Endodermal cell (in vitro differentiated cells): Measurements from ENCODE around the gene WASHC4. TPM values are rescaled to one million over a fixed set of nuclear protein-coding genes. Genes with fewer than 3 reads are reported as not detected.

Source experiments
- DNase-seq: peaks from one replicate; pipeline ENCODE4 v3.0.0-alpha.2; 2017
- H3K27ac ChIP-seq: 2 replicates; pipeline ENCODE4 v1.5.1; 2013; ENCODE audit warnings: mild to moderate bottlenecking, low read depth, low read length, moderate library complexity
- H3K27me3 ChIP-seq: 2 replicates; pipeline ENCODE4 v1.6.1; 2013; ENCODE audit warnings: mild to moderate bottlenecking, low read length, moderate library complexity; ENCODE audit not compliant: insufficient read depth, control insufficient read depth, poor library complexity, severe bottlenecking
- H3K36me3 ChIP-seq: 2 replicates; pipeline ENCODE4 v1.7.0; 2013; ENCODE audit warnings: mild to moderate bottlenecking, low read length, moderate library complexity; ENCODE audit not compliant: control insufficient read depth, insufficient read depth
- H3K4me1 ChIP-seq: one replicate; pipeline ENCODE4 v1.7.0; 2013; ENCODE audit warnings: low read length; ENCODE audit not compliant: control insufficient read depth, insufficient read depth
- H3K4me3 ChIP-seq: 2 replicates; pipeline ENCODE4 v1.5.1; 2013; ENCODE audit warnings: mild to moderate bottlenecking, low read length, moderate library complexity
- H3K9ac ChIP-seq: 2 replicates; pipeline ENCODE4 v1.6.1; 2013; ENCODE audit warnings: mild to moderate bottlenecking, low read length, moderate library complexity; ENCODE audit not compliant: poor library complexity, severe bottlenecking; ENCODE audit errors: extremely low read depth
- H3K9me3 ChIP-seq: 2 replicates; pipeline ENCODE4 v1.6.1; 2013; ENCODE audit warnings: mild to moderate bottlenecking, low read length, moderate library complexity; ENCODE audit not compliant: control insufficient read depth
- H3K27ac Mint-ChIP-seq: 2 replicates; pipeline ENCODE4 v1.8.0; 2020; ENCODE audit warnings: mixed read lengths
- H3K27me3 Mint-ChIP-seq: 2 replicates; pipeline ENCODE4 v1.8.0; 2021; ENCODE audit warnings: mild to moderate bottlenecking, mixed read lengths; ENCODE audit not compliant: insufficient read depth
- H3K36me3 Mint-ChIP-seq: 2 replicates; pipeline ENCODE4 v1.8.0; 2020; ENCODE audit warnings: low read depth, mixed read lengths
- H3K4me1 Mint-ChIP-seq: 2 replicates; pipeline ENCODE4 v1.8.0; 2020; ENCODE audit warnings: mixed read lengths
- H3K4me3 Mint-ChIP-seq: 2 replicates; pipeline ENCODE4 v1.8.0; 2020; ENCODE audit warnings: mild to moderate bottlenecking, moderate library complexity, mixed read lengths
- H3K9me3 Mint-ChIP-seq: 2 replicates; pipeline ENCODE4 v1.8.0; 2020; ENCODE audit warnings: mild to moderate bottlenecking, mixed read lengths
- WGBS, 2 experiments: methylation state at CpG; one replicate each; pipeline versions ENCODE4 v1.1.5 to v1.1.7; 2013; ENCODE audit warnings: missing lambda C conversion rate in 2 of 2, mixed read lengths in 1 of 2; ENCODE audit not compliant: insufficient coverage in 1 of 2, insufficient read length in 1 of 2; 5-methylcytosine and 5-hydroxymethylcytosine counted together
- total RNA-seq, 2 donors: library from RNA; stranded (reverse); fragmentation: NEBNext Ultra II Directional in 1 of 2; extraction: Animal tissue kit (Norgen Biotek cat#: 25700) in 1 of 2; gene quantifications; 2 replicates in 1 of 2; 3 replicates in 1 of 2; pipeline ENCODE4 v1.2.1, GENCODE V29; 2021
- TF ChIP-seq, protein P1 (sequence below): fragments of 200-600 bp; sonication (generic); conservative IDR thresholded peaks from 2 replicates; pipeline ENCODE4 v1.5.0; 2021; ENCODE audit warnings: antibody characterized with exemption, mild to moderate bottlenecking

Gene WASHC4
- total RNA-seq, 2 donors from 2014 or later = 39.7 to 40.6 TPM

DNA sequence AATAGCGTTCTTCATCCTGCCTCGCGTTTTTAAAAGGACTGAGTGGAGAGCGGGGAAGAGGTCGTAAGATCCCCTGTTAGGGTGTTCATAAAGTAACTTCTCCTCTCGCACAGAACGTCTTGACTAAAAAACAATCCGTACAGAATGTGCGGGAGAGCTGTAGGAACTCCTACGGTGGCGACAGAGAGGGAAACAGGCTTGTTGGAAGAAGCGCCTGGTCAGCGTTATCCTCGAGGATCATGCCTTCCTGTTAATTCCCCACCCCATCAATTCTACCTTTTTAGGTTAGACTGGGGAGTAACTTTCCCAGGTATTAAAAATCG lies 399 bp upstream of the WASHC4 start:
- peaks cover 4% of the 10 kb centered on the region for H3K4me1 ChIP-seq
- Mint-ChIP-seq H3K27ac (peak overlapping the region; percentile 97), H3K9me3 (no peaks in the 10 kb centered on the region), H3K36me3 (peaks cover 7% of the 10 kb centered on the region), H3K4me1 (peaks cover 22% of the 10 kb centered on the region), H3K4me3 (peak overlapping the region; percentile 89), H3K27me3 (peaks cover 26% of the 10 kb centered on the region)
- no peak overlapping the region for H3K27ac ChIP-seq
- no peak for DNase-seq
- H3K36me3 ChIP-seq = peaks cover 6% of the 10 kb centered on the region
- peaks cover 47% of the 10 kb centered on the region for H3K27me3 ChIP-seq
- peaks cover 6% of the 10 kb centered on the region for H3K9me3 ChIP-seq
- H3K9ac ChIP-seq = peak overlapping the region; percentile 50
- peak overlapping the region; percentile 92 for H3K4me3 ChIP-seq
- WGBS, 2 experiments = 7 to 18% methylated on average over 6 to 15 of the region's 15 CpGs
- TF ChIP-seq, protein P1, sequence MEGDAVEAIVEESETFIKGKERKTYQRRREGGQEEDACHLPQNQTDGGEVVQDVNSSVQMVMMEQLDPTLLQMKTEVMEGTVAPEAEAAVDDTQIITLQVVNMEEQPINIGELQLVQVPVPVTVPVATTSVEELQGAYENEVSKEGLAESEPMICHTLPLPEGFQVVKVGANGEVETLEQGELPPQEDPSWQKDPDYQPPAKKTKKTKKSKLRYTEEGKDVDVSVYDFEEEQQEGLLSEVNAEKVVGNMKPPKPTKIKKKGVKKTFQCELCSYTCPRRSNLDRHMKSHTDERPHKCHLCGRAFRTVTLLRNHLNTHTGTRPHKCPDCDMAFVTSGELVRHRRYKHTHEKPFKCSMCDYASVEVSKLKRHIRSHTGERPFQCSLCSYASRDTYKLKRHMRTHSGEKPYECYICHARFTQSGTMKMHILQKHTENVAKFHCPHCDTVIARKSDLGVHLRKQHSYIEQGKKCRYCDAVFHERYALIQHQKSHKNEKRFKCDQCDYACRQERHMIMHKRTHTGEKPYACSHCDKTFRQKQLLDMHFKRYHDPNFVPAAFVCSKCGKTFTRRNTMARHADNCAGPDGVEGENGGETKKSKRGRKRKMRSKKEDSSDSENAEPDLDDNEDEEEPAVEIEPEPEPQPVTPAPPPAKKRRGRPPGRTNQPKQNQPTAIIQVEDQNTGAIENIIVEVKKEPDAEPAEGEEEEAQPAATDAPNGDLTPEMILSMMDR = no peak

DNA sequence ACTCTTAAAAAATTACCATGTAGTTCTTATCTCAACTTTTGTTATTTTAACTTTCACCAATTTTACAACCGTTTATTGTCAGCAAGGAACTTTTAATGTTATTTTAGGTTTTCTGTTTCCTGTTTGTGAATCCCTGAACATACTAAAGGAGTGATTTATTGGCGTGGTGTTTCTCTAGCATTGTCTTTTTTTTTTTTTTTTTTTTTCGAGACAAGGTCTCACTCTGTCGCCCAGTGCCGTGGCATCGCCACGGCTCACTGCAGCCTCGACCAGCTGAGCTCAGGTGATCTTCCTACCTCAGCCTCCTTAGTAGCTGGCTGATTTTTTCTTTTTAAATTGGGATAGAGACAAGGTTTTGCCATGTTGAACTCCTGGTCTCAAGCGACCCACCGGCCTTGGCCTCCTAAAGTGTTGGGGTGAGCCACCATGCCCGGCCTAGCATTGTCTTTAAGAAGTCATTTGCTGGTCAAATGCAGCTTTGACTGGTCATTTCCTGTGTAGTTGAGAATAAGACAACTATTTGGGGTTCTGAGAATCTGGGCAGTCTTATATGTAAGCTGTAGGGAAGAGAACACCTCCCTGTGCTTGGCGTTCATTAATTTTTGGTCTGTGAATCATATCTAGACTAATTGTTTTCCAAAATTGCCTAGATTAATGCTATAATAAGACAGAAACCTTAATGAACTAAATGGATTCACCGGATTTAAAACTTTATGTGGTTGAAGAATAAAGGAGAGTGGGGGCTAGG lies 2.1 kb downstream of the WASHC4 start:
- 32 to 41% methylated on average over 4 to 12 of the region's 13 CpGs for WGBS, 2 experiments
- H3K27ac Mint-ChIP-seq = peak overlapping the region; percentile 36

DNA sequence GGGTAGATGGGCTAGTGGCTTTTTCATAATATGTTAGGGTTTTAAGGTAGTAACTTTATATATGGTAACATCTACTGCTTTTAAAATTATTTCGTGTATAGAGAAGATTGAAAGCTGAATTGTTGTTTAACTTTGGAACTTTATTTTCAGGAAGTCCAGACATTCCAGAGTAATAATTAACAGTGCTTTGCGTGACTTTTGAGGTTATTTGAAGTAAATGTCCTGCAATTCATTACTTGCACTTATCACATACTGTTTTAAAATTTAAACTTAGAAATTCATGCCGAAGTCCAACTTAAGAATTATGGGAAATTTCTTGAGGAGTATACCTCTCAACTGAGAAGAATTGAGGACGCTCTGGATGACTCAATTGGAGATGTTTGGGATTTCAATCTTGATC lies 3.3 kb downstream of the WASHC4 start:
- no peak overlapping the region for H3K9ac ChIP-seq
- H3K4me3 Mint-ChIP-seq = no peak overlapping the region

More for the DNA sequence above, 2.1 kb downstream of the WASHC4 start:
- H3K36me3 Mint-ChIP-seq = peaks cover 14% of the 10 kb centered on the region
- H3K4me1 Mint-ChIP-seq = peaks cover 22% of the 10 kb centered on the region
- no peaks in the 10 kb centered on the region for H3K9me3 Mint-ChIP-seq
- no peak overlapping the region for H3K27ac ChIP-seq
- H3K36me3 ChIP-seq = peaks cover 31% of the 10 kb centered on the region
- TF ChIP-seq, protein P1 = no peak
- peaks cover 4% of the 10 kb centered on the region for H3K4me1 ChIP-seq
- H3K27me3 ChIP-seq = peaks cover 24% of the 10 kb centered on the region
- H3K4me3 ChIP-seq = peak overlapping the region; percentile 92
- H3K9ac ChIP-seq = peak overlapping the region; percentile 42
- H3K4me3 Mint-ChIP-seq = peak overlapping the region; percentile 89
- peak; percentile 59 for DNase-seq
- H3K9me3 ChIP-seq = peaks cover 4% of the 10 kb centered on the region
- peaks cover 14% of the 10 kb centered on the region for H3K27me3 Mint-ChIP-seq

More for the DNA sequence above, 3.3 kb downstream of the WASHC4 start:
- TF ChIP-seq, protein P1 = no peak
- peaks cover 10% of the 10 kb centered on the region for H3K27me3 Mint-ChIP-seq
- Histone ChIP-seq H3K27me3 (peaks cover 12% of the 10 kb centered on the region), H3K4me3 (no peak overlapping the region), H3K9me3 (no peaks in the 10 kb centered on the region), H3K4me1 (peaks cover 4% of the 10 kb centered on the region), H3K27ac (no peak overlapping the region), H3K36me3 (peaks cover 40% of the 10 kb centered on the region)
- H3K9me3 Mint-ChIP-seq = no peaks in the 10 kb centered on the region
- H3K36me3 Mint-ChIP-seq = peaks cover 24% of the 10 kb centered on the region
- H3K27ac Mint-ChIP-seq = no peak overlapping the region
- H3K4me1 Mint-ChIP-seq = peaks cover 22% of the 10 kb centered on the region
- no peak for DNase-seq
- 82% methylated on average over 4 of the region's 4 CpGs; no CpG with 5 or more reads in 1 of the 2 experiments for WGBS, 2 experiments
